GM10266 (cell line): ENCODE measurements around the gene TACC2.

Experiments
- DNase-seq: peaks from one replicate; pipeline ENCODE4 v3.0.0; 2012; ENCODE audit errors: extremely low spot score
- TF ChIP-seq, protein P1 (sequence below): IDR thresholded peaks from 2 replicates; pipeline ENCODE4 v1.5.1; 2012; ENCODE audit warnings: mild to moderate bottlenecking, low read depth; ENCODE audit not compliant: control insufficient read depth, insufficient read depth; ENCODE audit errors: missing control alignments

Gene TACC2

GRCh38 chr10:122243550-122243949 is 254.6 kb downstream of the TACC2 start:
- TF ChIP-seq, protein P1, sequence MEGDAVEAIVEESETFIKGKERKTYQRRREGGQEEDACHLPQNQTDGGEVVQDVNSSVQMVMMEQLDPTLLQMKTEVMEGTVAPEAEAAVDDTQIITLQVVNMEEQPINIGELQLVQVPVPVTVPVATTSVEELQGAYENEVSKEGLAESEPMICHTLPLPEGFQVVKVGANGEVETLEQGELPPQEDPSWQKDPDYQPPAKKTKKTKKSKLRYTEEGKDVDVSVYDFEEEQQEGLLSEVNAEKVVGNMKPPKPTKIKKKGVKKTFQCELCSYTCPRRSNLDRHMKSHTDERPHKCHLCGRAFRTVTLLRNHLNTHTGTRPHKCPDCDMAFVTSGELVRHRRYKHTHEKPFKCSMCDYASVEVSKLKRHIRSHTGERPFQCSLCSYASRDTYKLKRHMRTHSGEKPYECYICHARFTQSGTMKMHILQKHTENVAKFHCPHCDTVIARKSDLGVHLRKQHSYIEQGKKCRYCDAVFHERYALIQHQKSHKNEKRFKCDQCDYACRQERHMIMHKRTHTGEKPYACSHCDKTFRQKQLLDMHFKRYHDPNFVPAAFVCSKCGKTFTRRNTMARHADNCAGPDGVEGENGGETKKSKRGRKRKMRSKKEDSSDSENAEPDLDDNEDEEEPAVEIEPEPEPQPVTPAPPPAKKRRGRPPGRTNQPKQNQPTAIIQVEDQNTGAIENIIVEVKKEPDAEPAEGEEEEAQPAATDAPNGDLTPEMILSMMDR, result no peak
- no peak for DNase-seq

GRCh38 chr10:122244001-122244975 is 255.3 kb downstream of the TACC2 start:
- TF ChIP-seq, protein P1, result no peak
- no peak for DNase-seq

DNA sequence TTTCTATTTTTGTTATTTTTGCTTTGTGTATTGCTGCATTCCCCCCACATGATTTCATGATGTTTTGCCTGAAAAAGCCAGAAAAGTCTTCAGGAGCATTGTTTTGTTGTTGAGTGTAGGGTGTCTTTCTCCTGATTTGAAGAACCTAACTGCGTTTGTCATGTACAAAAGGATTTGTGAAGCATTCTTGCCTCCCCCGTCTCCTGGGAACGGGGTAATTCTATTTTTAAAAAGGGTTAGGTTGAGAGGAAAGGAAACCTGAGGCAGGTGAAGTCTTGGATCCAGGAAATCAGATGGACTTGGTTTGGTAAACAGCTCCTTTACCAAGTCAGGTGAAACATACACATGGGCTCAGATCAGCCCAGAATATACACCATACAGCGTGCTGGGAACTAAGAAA is 256.2 kb downstream of the TACC2 start:
- DNase-seq, result no peak
- TF ChIP-seq, protein P1, result no peak

GRCh38 chr10:122245897-122246296 is 256.9 kb downstream of the TACC2 start:
- DNase-seq, result no peak
- TF ChIP-seq, protein P1, result no peak

- no peak for DNase-seq
- TF ChIP-seq, protein P1, result no peak
Observed at GRCh38 chr10:122246830-122247520, 258.0 kb downstream of the TACC2 start.

GRCh38 chr10:122248356-122249302 is 259.7 kb downstream of the TACC2 start:
- TF ChIP-seq, protein P1, result no peak
- DNase-seq, result no peak
